Inflammatory macrophage treated with lipopolysaccharide for 1 hour (primary cell): ENCODE results near the gene NXT1.
A peak's percentile ranks its signal among the peaks of the same experiment; 100 is the strongest.
"Not testable (repeated sequence)": the region's sequence is repeated elsewhere in the genome, so short reads cannot be mapped to it uniquely, and the experiment has no call there.

Experiments used
- DNase-seq, 2 donors: peaks; one replicate each; pipeline ENCODE4 v3.0.0-alpha.2; 2020 to 2022

The NXT1 gene

DNA sequence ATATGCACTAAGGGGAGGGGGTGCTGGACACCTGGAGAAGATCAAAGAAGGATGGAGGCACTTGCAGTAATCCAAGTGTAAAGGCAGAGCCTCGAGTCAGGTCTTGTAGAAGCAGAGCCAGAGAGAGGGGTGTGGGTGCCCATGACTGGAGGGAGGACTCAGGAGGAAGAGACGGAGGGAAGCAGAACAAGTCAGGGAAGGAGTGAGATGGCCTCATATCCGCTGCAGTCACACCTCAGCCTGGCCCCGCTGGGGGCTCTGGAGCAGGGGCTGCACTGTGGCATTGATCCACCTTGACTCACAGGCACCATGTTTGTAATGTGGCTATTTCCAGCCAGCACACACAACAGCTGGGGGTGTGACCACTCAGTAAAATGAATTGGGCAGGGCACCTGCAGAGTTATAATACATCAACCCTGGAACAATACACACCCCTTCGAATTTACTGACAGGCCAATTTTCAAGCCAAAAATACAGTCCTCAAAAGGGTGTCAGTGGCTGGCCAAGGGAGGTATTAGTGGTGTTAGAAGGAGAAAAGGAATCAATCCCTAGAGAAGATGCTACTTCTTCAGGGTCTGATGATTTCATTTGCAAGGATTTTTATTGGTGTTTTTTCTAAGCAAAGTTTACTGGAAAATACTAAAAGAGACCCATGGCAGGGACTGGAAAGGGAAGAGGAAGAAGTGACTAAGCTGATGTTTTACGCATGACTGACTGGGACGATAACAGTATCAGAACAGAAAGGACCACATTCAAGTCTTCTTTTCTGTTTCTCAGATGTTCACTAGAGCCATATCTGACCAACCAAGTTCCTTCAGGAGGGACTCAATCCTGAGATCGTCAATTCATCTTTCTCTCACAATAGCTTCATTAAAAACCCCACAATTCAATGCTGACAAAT is 18.9 kb upstream of the NXT1 start:
- no peak for DNase-seq

DNA sequence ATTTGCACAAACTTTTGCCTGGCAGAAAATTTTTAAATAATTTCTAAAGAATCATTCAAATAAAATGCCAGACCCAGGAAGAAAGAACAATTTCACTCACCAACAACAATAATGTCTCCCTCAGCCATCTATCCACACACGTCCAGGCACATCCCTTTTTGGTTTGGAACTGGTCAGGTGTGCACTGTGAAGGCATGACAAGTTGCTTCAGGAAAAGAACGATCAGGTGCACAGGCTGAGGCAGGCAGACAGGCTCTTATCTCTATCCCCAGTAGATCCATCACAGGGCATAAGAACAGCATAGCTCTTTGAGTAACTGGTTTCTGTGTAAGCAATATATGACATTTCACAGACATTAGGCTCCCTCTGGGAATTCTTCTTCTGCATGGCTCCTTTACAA is 18.1 kb upstream of the NXT1 start:
- no peak for DNase-seq

GRCh38 chr20:23334111-23334510 is 16.5 kb upstream of the NXT1 start:
- peak; percentile 50 to 53 for DNase-seq

GRCh38 chr20:23335521-23335920 is 15.1 kb upstream of the NXT1 start:
- no peak for DNase-seq

DNA sequence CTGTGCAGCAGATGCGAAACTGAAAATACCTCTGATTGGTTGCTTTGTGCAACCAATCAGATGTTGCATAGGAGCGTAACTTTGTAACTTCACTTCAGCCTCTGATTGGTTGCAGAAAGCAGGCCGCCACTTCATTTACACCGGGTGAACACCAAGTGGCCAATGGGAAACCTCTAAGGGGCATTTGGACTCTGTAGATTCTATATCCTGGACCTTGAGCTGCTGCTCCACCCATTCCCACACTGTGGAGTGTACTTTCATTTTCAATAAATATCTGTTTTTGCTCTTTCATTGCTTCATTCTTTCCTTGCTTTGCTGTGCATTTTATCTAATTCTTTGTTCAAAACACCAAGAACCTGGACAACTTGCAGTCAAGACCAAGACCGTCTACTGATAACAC is 14.1 kb upstream of the NXT1 start:
- no peak for DNase-seq

DNA sequence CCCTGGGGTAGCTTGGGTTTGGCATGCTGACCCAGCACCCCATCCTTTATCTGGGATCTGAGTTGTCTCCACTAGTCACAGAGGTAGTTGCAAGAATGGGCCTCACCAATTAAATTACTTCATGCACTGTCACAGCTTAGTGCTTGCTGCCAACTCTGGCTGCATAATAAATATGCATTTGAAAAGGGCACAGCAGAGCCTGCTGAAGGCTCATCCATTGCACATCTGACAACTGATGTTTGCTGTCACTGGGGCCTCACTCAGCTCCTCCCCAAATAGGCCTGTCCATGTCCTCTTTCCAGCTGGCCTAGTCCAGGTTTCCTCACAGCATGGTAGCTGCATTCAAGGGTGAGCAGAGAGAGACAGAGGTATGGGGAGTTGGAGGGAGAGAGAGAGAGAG is 13.3 kb upstream of the NXT1 start:
- DNase-seq: no peak

- no peak for DNase-seq
These were observed 10.6 kb upstream of the NXT1 start for GRCh38 chr20:23339986-23340385.

GRCh38 chr20:23340524-23340923 is 10.1 kb upstream of the NXT1 start:
- DNase-seq: peak; percentile 32 to 65

GRCh38 chr20:23341073-23341472 is 9.5 kb upstream of the NXT1 start:
- DNase-seq: no peak

DNA sequence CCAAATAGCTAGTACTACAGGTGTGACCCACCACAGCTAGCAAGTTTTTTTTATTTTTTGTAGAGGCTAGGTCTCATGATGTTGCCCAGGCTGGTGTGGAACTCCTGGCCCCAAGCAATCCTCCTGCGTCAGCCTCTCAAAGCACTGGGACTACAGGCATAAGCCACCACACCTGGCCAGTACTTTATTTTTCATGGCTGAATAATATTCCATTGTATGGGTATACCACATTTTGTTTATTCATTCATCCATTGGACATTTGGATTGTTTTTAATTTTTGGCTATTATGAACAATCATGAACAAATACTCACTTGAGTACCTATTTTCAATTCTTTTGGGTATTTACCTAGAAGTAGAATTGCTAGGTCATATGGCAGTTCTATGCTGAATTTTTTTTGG is 7.0 kb upstream of the NXT1 start:
- DNase-seq: no peak

GRCh38 chr20:23344336-23344735 is 6.3 kb upstream of the NXT1 start:
- DNase-seq: no peak

DNA sequence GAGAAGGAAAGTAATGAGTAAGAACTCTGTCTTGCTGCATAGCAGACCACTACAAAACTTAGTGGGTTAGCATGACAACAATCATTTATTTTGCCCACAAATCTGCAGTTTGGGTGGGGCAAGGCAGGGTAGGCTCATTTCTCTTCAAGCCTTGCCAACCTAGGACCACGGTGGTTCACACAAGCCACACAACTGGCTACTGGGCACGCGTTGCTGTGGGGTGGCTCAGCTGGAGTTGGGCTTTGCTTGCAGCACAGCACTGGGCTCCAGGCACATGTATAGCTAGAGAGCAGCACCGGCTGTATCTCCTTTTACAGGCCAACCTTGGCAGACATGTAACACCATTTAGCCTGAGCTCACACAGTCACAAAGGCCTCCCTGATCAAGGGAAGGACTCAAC is 4.6 kb upstream of the NXT1 start:
- DNase-seq: no peak

DNA sequence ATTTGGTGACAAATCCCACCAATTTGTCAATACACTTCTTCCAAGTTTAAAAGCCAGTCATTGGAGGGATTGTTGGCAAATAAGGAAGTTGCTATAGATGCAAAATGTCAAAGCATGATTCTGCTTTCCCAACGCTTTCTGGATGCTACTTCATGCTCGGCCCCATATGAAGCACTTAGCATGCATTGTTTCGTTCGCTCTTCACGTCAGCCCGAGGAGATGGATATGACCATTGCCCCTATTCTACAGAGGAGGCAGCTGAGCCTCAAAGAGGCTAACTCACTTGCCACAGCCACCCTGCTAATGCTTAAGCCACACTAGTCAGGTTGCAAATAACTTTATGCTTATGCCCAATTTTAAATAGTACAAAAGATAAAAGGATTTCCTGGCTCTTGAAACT is 2.8 kb upstream of the NXT1 start:
- DNase-seq: peak; percentile 18 to 24

DNA sequence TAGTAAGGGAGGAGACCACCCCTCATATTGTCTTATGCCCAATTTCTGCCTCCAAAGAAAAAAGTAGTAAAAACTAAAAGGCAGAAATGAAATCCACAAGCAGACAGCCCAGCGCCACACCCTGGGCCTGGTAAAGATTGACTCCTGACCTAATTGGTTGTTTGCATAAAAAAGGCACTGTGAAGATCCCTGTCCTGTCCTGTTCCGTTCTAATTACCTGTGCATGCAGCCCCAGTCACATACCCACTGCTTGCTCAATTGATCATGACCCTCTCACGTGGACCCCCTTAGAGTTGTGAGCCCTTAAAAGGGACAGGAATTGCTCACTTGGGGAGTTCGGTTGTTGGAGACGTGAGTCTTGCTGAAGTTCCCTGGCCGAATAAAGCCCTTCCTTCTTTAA is 2.1 kb upstream of the NXT1 start:
- not testable (repeated sequence) for DNase-seq

- DNase-seq: no peak
These were observed 1.0 kb upstream of the NXT1 start for GRCh38 chr20:23349338-23350195.

GRCh38 chr20:23350904-23351838 is 580 bp downstream of the NXT1 start:
- DNase-seq: peak; percentile 19 to 25

- DNase-seq: no peak
These were observed 5.6 kb downstream of the NXT1 start for GRCh38 chr20:23356203-23356602.

DNA sequence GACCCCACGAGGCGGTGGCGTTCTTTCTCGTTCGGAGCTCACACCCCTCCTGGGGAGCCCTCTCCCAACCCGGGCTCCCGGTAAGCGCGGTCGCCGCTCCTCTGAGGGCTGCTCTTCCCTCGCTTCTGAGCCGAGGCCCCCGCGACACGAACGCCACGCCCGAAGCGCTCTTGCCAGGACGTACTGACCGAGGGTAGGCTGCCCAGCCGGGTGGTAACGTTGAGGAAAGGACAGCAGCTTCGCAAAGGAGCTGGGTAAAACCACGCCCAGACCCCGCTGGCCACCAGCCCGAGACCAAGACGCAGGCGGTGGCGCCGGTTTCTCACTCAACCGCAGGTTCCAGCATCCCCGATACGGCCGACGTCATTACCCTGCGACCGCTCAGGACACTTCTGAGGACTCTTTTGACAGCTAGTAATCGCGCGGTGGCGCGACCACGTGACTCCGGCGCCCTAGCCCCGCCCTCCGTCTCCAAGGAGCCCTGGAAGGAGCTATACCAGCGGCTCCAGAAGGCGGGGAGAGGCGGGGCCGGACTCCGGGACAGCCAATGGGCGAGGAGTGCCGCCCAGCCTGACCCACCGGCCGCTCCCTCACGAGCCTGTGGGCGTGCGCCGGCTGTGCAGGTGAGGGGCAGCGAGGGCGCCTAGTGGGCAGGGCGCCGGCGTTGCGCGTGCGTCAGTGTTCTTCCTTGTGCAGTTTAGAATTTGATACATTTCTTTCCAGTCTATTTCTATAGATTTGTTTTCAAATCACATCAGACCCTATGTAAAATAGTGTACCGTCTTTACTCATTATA is 7.4 kb downstream of the NXT1 start:
- peak; percentile 99 for DNase-seq

DNA sequence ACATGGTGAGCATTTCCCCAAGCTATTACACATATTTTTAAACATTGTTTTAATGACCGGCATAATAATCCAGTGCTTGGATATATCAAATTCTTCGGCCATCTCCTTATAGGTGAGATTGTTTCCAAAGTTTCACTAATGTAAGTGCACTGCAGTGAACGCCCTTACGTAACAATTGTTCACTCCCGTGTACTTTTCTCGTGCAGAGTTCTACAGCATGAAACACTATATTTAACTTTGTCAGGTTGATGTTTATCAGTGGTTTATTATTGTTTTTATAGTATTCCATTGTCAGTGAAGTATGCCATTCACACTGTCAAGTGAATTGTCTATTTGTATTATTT is 7.9 kb downstream of the NXT1 start:
- no peak for DNase-seq

DNA sequence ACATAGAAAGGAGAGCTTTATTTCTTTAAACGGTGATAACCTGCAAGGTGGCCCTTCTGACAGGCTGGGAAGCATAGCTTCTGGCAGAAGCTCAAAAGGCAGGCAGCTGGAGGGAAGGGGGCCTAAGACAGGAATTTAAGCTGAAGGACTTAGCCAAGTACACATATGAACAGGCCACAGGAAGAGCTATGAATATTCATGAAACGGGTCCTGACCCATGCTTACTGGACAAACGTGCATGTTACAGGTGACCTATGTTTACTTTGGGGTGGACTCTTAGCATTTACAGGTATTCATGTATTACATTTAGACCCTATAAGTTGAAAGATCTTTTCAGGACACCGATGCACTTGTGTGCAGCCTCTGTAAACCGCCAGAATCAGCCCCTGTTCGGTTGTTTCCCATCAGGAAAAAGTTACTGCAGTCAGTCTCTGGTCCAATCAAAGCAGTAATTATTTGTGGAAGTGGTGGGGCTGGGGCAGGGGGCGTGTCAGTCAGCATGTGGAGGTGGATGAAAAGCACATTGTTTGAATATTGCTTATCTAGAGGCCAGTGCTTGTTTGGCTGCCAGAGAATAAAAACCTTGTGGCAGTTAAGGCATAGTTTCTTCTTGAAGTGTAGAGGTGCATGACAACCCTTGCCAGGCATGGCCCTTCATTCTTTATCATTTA is 8.5 kb downstream of the NXT1 start:
- DNase-seq: no peak

DNA sequence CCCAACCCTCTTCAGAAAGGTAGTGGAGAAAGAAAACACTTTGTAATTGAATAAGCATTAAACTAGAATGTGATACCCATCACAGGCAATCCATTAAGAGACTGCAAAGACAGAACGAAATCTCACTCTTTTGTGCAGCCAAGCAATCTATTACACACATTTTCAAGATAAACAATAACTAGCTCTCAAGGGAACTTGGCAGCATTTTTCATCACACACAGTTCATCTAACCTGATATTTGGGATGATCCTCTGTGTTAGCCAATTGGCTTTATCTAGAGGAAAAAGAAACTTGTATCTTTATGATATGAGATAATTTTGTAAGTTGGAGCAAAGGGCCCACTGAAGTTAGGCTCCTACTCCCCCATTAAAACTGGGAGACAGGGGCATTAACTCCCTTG is 9.9 kb downstream of the NXT1 start:
- DNase-seq: no peak

- DNase-seq: peak; percentile 53 to 60
These were observed 10.5 kb downstream of the NXT1 start for GRCh38 chr20:23361119-23361475.
